ENCODE data around the gene CPNE7.
"Not testable (repeated sequence)": the region's sequence is repeated elsewhere in the genome, so short reads cannot be mapped to it uniquely, and the experiment has no call there.

Gene CPNE7

DNA sequence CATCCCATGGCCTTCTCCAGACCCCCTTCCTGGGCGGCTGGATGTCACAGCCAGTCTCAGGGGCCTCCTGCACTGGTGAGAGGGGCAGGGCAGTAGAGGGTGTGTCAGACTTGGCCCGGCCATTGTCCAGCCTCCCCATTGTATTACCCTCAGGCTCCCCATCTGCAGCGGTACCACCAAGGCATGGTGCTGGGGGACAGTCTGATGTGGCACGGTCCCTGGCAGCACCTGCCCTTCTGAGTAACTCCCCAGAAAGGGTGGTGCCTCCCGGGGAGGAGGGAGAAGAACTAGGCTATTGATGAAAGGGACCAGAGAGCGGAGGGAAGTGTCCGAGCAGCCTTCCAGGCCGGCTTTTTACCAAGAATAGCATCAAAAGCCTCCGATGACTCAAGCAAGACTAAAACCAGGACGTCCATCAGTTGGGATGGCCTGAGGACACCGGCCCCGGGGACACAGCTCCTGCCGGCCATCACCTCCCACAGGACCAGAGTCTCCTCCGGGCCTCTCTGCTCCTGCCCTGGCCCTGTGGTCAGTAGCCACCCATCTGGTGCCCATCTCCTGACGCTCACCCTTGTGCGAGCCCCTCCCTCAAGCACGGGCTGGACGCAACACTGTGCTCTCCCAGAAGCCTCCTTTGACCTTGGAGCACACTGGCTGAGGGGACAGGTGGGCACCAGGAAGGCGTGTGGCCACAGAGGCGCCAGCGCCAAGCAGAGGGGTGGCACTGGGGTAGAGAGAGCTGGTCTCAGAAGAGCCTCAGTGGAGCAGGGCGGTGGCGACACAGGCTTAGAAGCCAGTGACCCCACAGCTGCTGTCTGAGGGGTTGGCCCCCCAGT lies 5.8 kb upstream of the CPNE7 start:
- ChIA-PET POLR2A (no interaction called here), CTCF (no interaction called here)
- no peak for DNase-seq (ENCODE audit: extremely low spot score)
- TF ChIP-seq NFRKB (IDR thresholded peaks at IDR 0.05) (no peak), ZNF384 (IDR thresholded peaks at IDR 0.05) (no peak), FOXA1 (IDR thresholded peaks at IDR 0.05) (no peak), ELF4 (IDR thresholded peaks at IDR 0.05) (no peak), LEF1 (IDR thresholded peaks at IDR 0.05; ENCODE audit: borderline replicate concordance) (no peak), SP1 (IDR thresholded peaks at IDR 0.05) (no peak), TARDBP (IDR thresholded peaks at IDR 0.05) (no peak), ARNT (IDR thresholded peaks at IDR 0.05) (no peak), CTBP1 (IDR thresholded peaks at IDR 0.05; ENCODE audit: borderline replicate concordance) (no peak), L3MBTL2 (conservative IDR thresholded peaks at IDR 0.05) (no peak), BHLHE40 (IDR thresholded peaks at IDR 0.05; ENCODE audit: borderline replicate concordance) (no peak), HDGF (IDR thresholded peaks at IDR 0.05; ENCODE audit: borderline replicate concordance) (no peak), FOXM1 (IDR thresholded peaks at IDR 0.05; ENCODE audit: borderline replicate concordance) (no peak)
- TF ChIP-seq, protein P1, sequence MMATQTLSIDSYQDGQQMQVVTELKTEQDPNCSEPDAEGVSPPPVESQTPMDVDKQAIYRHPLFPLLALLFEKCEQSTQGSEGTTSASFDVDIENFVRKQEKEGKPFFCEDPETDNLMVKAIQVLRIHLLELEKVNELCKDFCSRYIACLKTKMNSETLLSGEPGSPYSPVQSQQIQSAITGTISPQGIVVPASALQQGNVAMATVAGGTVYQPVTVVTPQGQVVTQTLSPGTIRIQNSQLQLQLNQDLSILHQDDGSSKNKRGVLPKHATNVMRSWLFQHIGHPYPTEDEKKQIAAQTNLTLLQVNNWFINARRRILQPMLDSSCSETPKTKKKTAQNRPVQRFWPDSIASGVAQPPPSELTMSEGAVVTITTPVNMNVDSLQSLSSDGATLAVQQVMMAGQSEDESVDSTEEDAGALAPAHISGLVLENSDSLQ (IDR thresholded peaks at IDR 0.05): no peak

DNA sequence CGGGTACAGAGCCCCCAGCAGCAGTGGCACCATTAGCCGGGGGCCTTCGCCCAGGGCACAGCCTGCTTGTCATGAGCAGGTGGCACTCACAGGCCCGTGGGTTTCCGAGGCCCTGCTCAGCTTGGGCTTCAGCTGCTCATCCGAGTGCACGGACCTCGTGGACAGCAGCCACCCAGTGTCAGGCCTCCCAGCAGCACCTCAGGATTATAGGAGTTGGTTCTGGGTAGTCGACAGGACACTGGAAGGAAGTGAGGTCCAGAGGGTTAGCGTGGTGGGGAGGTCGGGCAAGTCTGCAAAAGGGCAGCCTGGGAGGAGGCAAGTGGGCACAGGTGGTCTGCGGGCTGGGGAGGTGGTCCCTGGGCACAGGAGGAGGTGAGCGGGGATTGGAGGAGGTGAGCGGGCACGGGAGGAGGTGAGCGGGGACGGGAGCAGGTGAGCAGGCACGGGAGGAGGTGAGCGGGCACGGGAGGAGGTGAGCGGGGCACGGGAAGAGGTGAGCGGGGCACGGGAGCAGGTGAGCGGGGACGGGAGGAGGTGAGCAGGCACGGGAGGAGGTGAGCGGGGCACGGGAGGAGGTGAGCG lies 5.1 kb upstream of the CPNE7 start:
- CTCF ChIA-PET: no interaction called here
- POLR2A ChIA-PET: no interaction called here
- no peak for TF ChIP-seq CTBP1 (IDR thresholded peaks at IDR 0.05; ENCODE audit: borderline replicate concordance)
- DNase-seq (ENCODE audit: extremely low spot score): no peak

DNA sequence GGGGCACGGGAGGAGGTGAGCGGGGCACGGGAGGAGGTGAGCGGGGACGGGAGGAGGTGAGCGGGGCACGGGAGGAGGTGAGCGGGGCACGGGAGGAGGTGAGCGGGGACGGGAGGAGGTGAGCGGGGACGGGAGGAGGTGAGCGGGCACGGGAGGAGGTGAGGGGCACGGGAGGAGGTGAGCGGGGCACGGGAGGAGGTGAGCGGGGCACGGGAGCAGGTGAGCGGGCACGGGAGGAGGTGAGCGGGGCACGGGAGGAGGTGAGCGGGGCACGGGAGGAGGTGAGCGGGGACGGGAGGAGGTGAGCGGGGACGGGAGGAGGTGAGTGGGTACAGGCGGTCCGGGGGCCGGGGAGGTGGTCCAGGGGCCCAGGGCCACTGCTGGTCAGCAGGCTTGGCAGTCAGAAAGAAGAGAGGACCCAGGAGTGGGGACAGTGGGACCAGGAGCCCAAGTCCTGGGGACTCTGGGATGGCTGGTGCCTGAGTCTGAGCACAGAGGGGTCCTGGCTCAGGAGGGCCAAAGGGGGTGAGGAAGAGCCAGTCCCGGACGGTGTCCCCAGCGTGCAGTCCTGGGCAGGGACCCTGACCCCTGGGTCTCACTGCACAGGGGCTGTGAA lies 4.5 kb upstream of the CPNE7 start:
- DNase-seq (ENCODE audit: extremely low spot score); POLR2A ChIA-PET; CTCF ChIA-PET: not testable (repeated sequence)

DNA sequence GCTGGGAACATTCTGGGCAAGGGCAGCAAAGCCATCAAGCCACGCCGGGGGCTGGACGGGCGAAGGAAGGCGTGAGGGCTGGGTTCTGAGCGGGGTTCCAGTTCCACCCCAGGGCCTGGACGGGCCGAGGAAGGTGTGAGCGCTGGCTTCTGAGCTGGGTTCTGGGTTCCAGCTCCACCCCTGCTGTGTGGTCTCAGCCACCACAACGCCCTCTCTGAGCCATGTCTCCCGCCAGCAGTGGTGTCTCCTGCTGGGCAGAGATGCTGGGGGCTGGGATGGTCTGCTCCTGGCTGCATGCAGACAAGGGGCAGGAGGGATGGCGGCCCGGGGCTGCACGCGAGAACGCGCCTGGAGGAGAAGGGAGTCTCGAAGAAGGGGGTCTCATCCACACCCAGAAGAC lies 3.9 kb upstream of the CPNE7 start:
- no peak for DNase-seq (ENCODE audit: extremely low spot score)
- no peak for TF ChIP-seq SUZ12 (IDR thresholded peaks at IDR 0.05)
- CTCF ChIA-PET: no interaction called here
- POLR2A ChIA-PET: no interaction called here

DNA sequence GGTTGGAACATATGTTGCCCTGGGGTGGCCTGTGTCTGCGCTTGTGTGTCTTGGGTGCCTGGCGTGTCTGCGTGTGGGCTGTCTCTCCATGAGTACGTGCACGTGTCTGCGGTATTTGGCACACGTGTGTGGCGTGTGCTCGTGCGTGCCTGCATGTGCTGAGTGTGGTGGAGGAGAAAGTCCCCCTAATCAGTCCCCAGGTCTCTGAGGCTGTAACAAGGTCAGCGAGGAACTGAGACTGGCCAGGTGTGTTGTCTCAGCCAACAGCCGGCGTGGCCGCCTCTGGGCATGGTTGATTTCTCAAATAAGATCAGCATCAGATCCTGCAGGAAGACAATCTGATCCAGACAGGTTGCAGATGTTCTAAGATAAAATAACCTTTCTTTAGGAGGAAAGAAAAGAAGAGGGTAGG lies 3.5 kb upstream of the CPNE7 start:
- ChIA-PET POLR2A (no interaction called here), CTCF (no interaction called here)
- TF ChIP-seq BHLHE40 (IDR thresholded peaks at IDR 0.05; ENCODE audit: borderline replicate concordance) (no peak), CTBP1 (IDR thresholded peaks at IDR 0.05; ENCODE audit: borderline replicate concordance) (no peak)
- TF ChIP-seq, protein P1 (IDR thresholded peaks at IDR 0.05): no peak
- no peak for DNase-seq (ENCODE audit: extremely low spot score)

DNA sequence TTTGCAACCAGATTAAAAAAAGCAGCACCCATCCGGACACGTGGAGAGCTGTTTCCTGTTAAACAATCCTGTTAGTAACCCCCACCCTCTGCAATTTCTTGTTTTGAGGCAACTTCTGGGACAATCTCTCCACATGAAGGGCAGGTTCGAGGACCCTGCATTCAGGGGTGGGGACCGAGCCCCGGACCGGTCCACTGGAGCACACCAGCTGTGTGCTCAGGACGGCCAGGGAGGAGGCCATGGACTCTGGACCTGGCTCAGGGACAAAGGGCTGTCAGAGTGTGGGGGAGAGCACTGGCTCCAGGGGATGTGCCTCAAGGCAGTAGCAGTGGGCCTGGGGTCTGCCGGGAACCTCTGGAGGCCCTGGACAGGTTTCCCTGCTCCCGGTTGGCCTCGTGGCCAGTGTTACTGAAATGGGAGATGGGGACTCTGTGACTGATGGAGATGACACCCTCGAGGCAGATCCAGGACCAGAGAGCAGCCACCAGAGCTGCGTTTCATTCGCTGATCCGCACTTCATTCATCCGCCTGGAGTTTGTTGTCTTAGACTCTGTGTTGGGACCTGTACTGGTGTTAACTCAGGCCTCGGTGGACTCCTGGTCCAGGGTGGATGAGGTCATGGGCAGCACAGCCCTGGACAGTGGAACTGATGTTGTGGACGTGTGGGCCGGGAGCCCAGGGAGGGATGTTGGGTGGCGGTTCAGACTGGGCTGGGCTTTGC lies 2.9 kb upstream of the CPNE7 start:
- ChIA-PET CTCF (no interaction called here), POLR2A (no interaction called here)
- no peak for DNase-seq (ENCODE audit: extremely low spot score)
- no peak for TF ChIP-seq CTBP1 (IDR thresholded peaks at IDR 0.05; ENCODE audit: borderline replicate concordance)
- TF ChIP-seq ZNF384 (IDR thresholded peaks at IDR 0.05): no peak
- no peak for TF ChIP-seq SUZ12 (IDR thresholded peaks at IDR 0.05)
- no peak for TF ChIP-seq FOXK2 (IDR thresholded peaks at IDR 0.05)
- TF ChIP-seq, protein P1 (IDR thresholded peaks at IDR 0.05): no peak
- TF ChIP-seq HDGF (IDR thresholded peaks at IDR 0.05; ENCODE audit: borderline replicate concordance): no peak

All from HEK293T (cell line).